Sigmoid colon (tissue), 4 donors: ENCODE data around the gene BPIFB3.

Experiments
- EP300 ChIP-seq, 4 donors: sonication (generic); formaldehyde crosslinking; IDR thresholded peaks; one replicate each; pipeline ENCODE4 v1.6.1; 2017; ENCODE audit warnings: antibody characterized with exemption in 4 of 4
- POLR2A ChIP-seq, 2 donors: fragments of 450-650 bp; IDR thresholded peaks; one replicate each; pipeline ENCODE4 v1.6.1; 2016; ENCODE audit warnings: antibody characterized with exemption in 2 of 2, mild to moderate bottlenecking in 2 of 2, moderate library complexity in 2 of 2
- POLR2AphosphoS5 ChIP-seq, 4 donors: sonication (generic); formaldehyde crosslinking; IDR thresholded peaks; one replicate each; pipeline ENCODE4 v1.6.1; 2017; ENCODE audit warnings: antibody characterized with exemption in 4 of 4
- TF ChIP-seq, protein P1 (sequence below), 4 experiments: fragments of 450-650 bp in 3 of 4; fragments of 200-600 bp in 1 of 4; IDR thresholded peaks; one replicate each; pipeline ENCODE4 v1.5.1; 2016 to 2019; ENCODE audit warnings: antibody characterized with exemption in 4 of 4, mild to moderate bottlenecking in 3 of 4, moderate library complexity in 2 of 4

- TF ChIP-seq, protein P1, sequence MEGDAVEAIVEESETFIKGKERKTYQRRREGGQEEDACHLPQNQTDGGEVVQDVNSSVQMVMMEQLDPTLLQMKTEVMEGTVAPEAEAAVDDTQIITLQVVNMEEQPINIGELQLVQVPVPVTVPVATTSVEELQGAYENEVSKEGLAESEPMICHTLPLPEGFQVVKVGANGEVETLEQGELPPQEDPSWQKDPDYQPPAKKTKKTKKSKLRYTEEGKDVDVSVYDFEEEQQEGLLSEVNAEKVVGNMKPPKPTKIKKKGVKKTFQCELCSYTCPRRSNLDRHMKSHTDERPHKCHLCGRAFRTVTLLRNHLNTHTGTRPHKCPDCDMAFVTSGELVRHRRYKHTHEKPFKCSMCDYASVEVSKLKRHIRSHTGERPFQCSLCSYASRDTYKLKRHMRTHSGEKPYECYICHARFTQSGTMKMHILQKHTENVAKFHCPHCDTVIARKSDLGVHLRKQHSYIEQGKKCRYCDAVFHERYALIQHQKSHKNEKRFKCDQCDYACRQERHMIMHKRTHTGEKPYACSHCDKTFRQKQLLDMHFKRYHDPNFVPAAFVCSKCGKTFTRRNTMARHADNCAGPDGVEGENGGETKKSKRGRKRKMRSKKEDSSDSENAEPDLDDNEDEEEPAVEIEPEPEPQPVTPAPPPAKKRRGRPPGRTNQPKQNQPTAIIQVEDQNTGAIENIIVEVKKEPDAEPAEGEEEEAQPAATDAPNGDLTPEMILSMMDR (IDR thresholded peaks at IDR 0.05): no peak
- no peak for TF ChIP-seq POLR2A (IDR thresholded peaks at IDR 0.05)
- no peak for TF ChIP-seq EP300 (IDR thresholded peaks at IDR 0.05)
- no peak for TF ChIP-seq POLR2AphosphoS5 (IDR thresholded peaks at IDR 0.05)
Observed at GRCh38 chr20:33081411-33082154, 27.9 kb downstream of the BPIFB3 start.
